SK-N-SH treated with all-trans-retinoic acid at 6 μM for 48 hours (cell line): Measurements from ENCODE around the gene ABCD1.
"Not testable (repeated sequence)": the region's sequence is repeated elsewhere in the genome, so short reads cannot be mapped to it uniquely, and the experiment has no call there.

Source experiments
- ATAC-seq: fragments of 200-7000 bp; cut with Tn5 transposase; 3 replicates; pipeline ENCODE4 v1.9.1; 2020; ENCODE audit warnings: mild to moderate bottlenecking, moderate library complexity
- ARNTL ChIP-seq: fragments of 450-650 bp; formaldehyde crosslinking; IDR thresholded peaks from 2 replicates; pipeline ENCODE4 v1.5.0; 2020; ENCODE audit warnings: low read depth, mild to moderate bottlenecking, moderate library complexity, borderline replicate concordance
- BACH2 ChIP-seq: fragments of 250-450 bp; sonication (Bioruptor Pico); IDR thresholded peaks from 2 replicates; pipeline ENCODE4 v1.9.0; 2021; ENCODE audit warnings: mild to moderate bottlenecking, borderline replicate concordance
- CSDC2 ChIP-seq: fragments of 250-450 bp; sonication (Bioruptor Pico); IDR thresholded peaks from 2 replicates; pipeline ENCODE4 v1.5.0; 2020; ENCODE audit warnings: mild to moderate bottlenecking, moderate library complexity
- CSRNP3 ChIP-seq: fragments of 250-450 bp; sonication (Bioruptor Pico); IDR thresholded peaks from 2 replicates; pipeline ENCODE4 v1.5.1; 2021; ENCODE audit warnings: mild to moderate bottlenecking, moderate library complexity
- ISL1 ChIP-seq: fragments of 250-450 bp; sonication (Bioruptor Pico); IDR thresholded peaks from 2 replicates; pipeline ENCODE4 v2.1.2; 2022; ENCODE audit warnings: mild to moderate bottlenecking, moderate library complexity
- PATZ1 ChIP-seq: fragments of 250-450 bp; sonication (Bioruptor Pico); IDR thresholded peaks from 2 replicates; pipeline ENCODE4 v1.8.0; 2020; ENCODE audit warnings: mild to moderate bottlenecking, moderate library complexity, borderline replicate concordance
- PPARA ChIP-seq: fragments of 250-450 bp; sonication (Bioruptor Pico); IDR thresholded peaks from 2 replicates; pipeline ENCODE4 v1.5.0; 2020; ENCODE audit warnings: mild to moderate bottlenecking, borderline replicate concordance
- TCF4 ChIP-seq: fragments of 250-450 bp; sonication (Bioruptor Pico); IDR thresholded peaks from 2 replicates; pipeline ENCODE4 v1.8.0; 2021; ENCODE audit warnings: mild to moderate bottlenecking, moderate library complexity, borderline replicate concordance
- TOX ChIP-seq: fragments of 250-450 bp; sonication (Bioruptor Pico); IDR thresholded peaks from 2 replicates; pipeline ENCODE4 v1.8.0; 2021; ENCODE audit warnings: mild to moderate bottlenecking, moderate library complexity, borderline replicate concordance
- TSHZ2 ChIP-seq: fragments of 250-450 bp; sonication (Bioruptor Pico); IDR thresholded peaks from 2 replicates; pipeline ENCODE4 v1.5.0; 2020; ENCODE audit warnings: mild to moderate bottlenecking, moderate library complexity
- ZC3H10 ChIP-seq: fragments of 250-450 bp; sonication (Bioruptor Pico); IDR thresholded peaks from 2 replicates; pipeline ENCODE4 v1.5.1; 2021; ENCODE audit warnings: mild to moderate bottlenecking, moderate library complexity
- ZFP3 ChIP-seq: fragments of 250-450 bp; sonication (Bioruptor Pico); IDR thresholded peaks from 2 replicates; pipeline ENCODE4 v1.5.0; 2020; ENCODE audit warnings: mild to moderate bottlenecking, moderate library complexity
- ZFP30 ChIP-seq: fragments of 450-650 bp; formaldehyde crosslinking; IDR thresholded peaks from 2 replicates; pipeline ENCODE4 v1.5.0; 2022; ENCODE audit warnings: mild to moderate bottlenecking, moderate library complexity
- ZNF565 ChIP-seq: fragments of 450-650 bp; formaldehyde crosslinking; conservative IDR thresholded peaks from 2 replicates; pipeline ENCODE4 v1.5.0; 2020; ENCODE audit warnings: low read depth, mild to moderate bottlenecking, moderate library complexity
- ZNF70 ChIP-seq: fragments of 450-650 bp; formaldehyde crosslinking; IDR thresholded peaks from 2 replicates; pipeline ENCODE4 v1.5.0; 2020; ENCODE audit warnings: mild to moderate bottlenecking, moderate library complexity
- ZNF8 ChIP-seq: fragments of 450-650 bp; formaldehyde crosslinking; IDR thresholded peaks from 2 replicates; pipeline ENCODE4 v1.5.0; 2020; ENCODE audit warnings: mild to moderate bottlenecking, moderate library complexity
- TF ChIP-seq, protein P1 (sequence below): fragments of 250-450 bp; sonication (Bioruptor Pico); IDR thresholded peaks from 2 replicates; pipeline ENCODE4 v1.5.1; 2020; ENCODE audit warnings: low read depth, mild to moderate bottlenecking, moderate library complexity
- TF ChIP-seq, protein P2 (sequence below): fragments of 250-450 bp; sonication (Bioruptor Pico); IDR thresholded peaks from 2 replicates; pipeline ENCODE4 v1.8.0; 2021; ENCODE audit warnings: low read depth, mild to moderate bottlenecking, moderate library complexity, borderline replicate concordance

ABCD1 gene

GRCh38 chrX:153724252-153725038, at the start of gene ABCD1, which contains the start of gene BCAP31:
ABCD1 (plus strand) TSS chrX:153724856; CDS start chrX:153725267, 411 bp downstream.
BCAP31 (minus strand) TSS chrX:153724387; CDS start chrX:153723244, 1,143 bp downstream.
- TF ChIP-seq TSHZ2 (CRISPR knock-in tag), result no peak
- TF ChIP-seq ZFP30 (CRISPR knock-in tag), result no peak
- no peak for TF ChIP-seq CSRNP3
- TF ChIP-seq TOX (CRISPR knock-in tag), result no peak
- no peak for TF ChIP-seq TCF4
- no peak for TF ChIP-seq BACH2 (CRISPR knock-in tag)
- TF ChIP-seq ZNF70 (CRISPR knock-in tag), result no peak
- TF ChIP-seq PATZ1 (CRISPR knock-in tag), result no peak
- TF ChIP-seq, all 23 proteins: peak for 0
- peak; percentile 67 for ATAC-seq

GRCh38 chrX:153681175-153681574, 43.5 kb upstream of the ABCD1 start:
- no peak for ATAC-seq
- TF ChIP-seq PPARA (CRISPR knock-in tag) (no peak), ARNTL (CRISPR knock-in tag) (no peak), PATZ1 (CRISPR knock-in tag) (no peak), ZFP30 (CRISPR knock-in tag) (no peak), ISL1 (no peak), ZNF565 (CRISPR knock-in tag) (no peak), TSHZ2 (CRISPR knock-in tag) (no peak), ZNF8 (CRISPR knock-in tag) (no peak), ZC3H10 (CRISPR knock-in tag) (no peak), CSDC2 (no peak), TCF4 (no peak), ZFP3 (CRISPR knock-in tag) (no peak)
- TF ChIP-seq, protein P1, sequence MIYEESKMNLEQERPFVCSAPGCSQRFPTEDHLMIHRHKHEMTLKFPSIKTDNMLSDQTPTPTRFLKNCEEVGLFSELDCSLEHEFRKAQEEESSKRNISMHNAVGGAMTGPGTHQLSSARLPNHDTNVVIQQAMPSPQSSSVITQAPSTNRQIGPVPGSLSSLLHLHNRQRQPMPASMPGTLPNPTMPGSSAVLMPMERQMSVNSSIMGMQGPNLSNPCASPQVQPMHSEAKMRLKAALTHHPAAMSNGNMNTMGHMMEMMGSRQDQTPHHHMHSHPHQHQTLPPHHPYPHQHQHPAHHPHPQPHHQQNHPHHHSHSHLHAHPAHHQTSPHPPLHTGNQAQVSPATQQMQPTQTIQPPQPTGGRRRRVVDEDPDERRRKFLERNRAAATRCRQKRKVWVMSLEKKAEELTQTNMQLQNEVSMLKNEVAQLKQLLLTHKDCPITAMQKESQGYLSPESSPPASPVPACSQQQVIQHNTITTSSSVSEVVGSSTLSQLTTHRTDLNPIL, result no peak
- TF ChIP-seq, protein P2, sequence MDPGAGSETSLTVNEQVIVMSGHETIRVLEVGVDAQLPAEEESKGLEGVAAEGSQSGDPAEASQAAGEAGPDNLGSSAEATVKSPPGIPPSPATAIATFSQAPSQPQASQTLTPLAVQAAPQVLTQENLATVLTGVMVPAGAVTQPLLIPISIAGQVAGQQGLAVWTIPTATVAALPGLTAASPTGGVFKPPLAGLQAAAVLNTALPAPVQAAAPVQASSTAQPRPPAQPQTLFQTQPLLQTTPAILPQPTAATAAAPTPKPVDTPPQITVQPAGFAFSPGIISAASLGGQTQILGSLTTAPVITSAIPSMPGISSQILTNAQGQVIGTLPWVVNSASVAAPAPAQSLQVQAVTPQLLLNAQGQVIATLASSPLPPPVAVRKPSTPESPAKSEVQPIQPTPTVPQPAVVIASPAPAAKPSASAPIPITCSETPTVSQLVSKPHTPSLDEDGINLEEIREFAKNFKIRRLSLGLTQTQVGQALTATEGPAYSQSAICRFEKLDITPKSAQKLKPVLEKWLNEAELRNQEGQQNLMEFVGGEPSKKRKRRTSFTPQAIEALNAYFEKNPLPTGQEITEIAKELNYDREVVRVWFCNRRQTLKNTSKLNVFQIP (CRISPR knock-in tag), result no peak
- TF ChIP-seq, all 23 proteins: peak for 0

DNA sequence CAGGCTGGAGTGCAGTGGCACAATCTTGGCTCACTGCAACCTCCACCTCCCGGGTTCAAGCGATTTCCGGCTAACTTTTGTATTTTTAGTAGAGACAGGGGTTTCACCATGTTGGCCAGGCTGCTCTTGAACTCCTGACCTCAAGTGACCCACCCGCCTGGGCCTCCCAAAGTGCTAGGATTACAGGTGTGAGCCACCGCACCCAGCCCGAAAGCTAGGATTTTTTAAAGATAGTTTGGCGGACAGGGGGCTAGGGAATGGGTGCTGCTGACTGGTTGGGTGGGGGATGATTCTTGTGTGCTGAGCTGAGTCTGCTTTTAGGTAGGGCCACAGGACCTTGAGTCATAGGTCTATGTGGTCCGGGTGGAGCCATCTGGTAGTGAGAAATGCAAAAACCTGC, 41.2 kb upstream of the ABCD1 start:
- ATAC-seq, result not testable (repeated sequence)
